SU-DHL-6 (cell line): ENCODE data around the gene TP53RK.

Experiments used
- H2AFZ ChIP-seq: fragments of 200-600 bp; sonication (generic); 2 replicates; pipeline ENCODE4 v1.6.1; 2014; ENCODE audit warnings: low read depth, mild to moderate bottlenecking, moderate library complexity, mixed read lengths, antibody characterized with exemption, low read length; ENCODE audit not compliant: severe bottlenecking
- H3F3A ChIP-seq: fragments of 200-600 bp; shearing (Covaris generic); 2 replicates; pipeline ENCODE4 v1.6.0; 2016; ENCODE audit warnings: antibody characterized with exemption, mild to moderate bottlenecking; ENCODE audit not compliant: insufficient read depth
- H3K27ac ChIP-seq: fragments of 200-600 bp; sonication (generic); 2 replicates; pipeline ENCODE4 v1.5.1; 2016; ENCODE audit warnings: low read depth, mild to moderate bottlenecking, low read length, moderate library complexity, mixed read lengths
- H3K27me3 ChIP-seq: fragments of 200-600 bp; sonication (generic), shearing (Covaris generic); 2 replicates; pipeline ENCODE4 v1.6.0; 2014; ENCODE audit warnings: mild to moderate bottlenecking, low read length
- H3K36me3 ChIP-seq: fragments of 200-600 bp; sonication (generic); 2 replicates; pipeline ENCODE4 v1.6.1; 2014; ENCODE audit warnings: mild to moderate bottlenecking, low read length, mixed read lengths
- H3K4me2 ChIP-seq: fragments of 300-600, 200-600 bp; shearing (Covaris generic), sonication (generic); 2 replicates; pipeline ENCODE4 v1.6.0; 2014; ENCODE audit warnings: low read length, low read depth, mild to moderate bottlenecking; ENCODE audit not compliant: poor library complexity, severe bottlenecking
- H3K4me3 ChIP-seq: fragments of 200-600 bp; sonication (generic); 2 replicates; pipeline ENCODE4 v1.5.1; 2014; ENCODE audit warnings: antibody characterized with exemption, low read length, mild to moderate bottlenecking, mixed read lengths; ENCODE audit not compliant: insufficient read depth, poor library complexity, severe bottlenecking
- H3K79me2 ChIP-seq: fragments of 200-600 bp; sonication (generic); 2 replicates; pipeline ENCODE4 v1.6.1; 2014; ENCODE audit warnings: mild to moderate bottlenecking, low read length, moderate library complexity; ENCODE audit not compliant: insufficient read depth
- H3K9ac ChIP-seq: fragments of 200-600 bp; sonication (generic); 2 replicates; pipeline ENCODE4 v1.7.0; 2014; ENCODE audit warnings: mild to moderate bottlenecking, low read length
- H3K9me2 ChIP-seq: fragments of 200-600 bp; sonication (generic); replicated peaks from 2 replicates; pipeline ENCODE4 v1.6.1; 2014; ENCODE audit warnings: low read length; ENCODE audit not compliant: insufficient read depth
- H3K9me3 ChIP-seq: fragments of 200-600 bp; sonication (generic); 2 replicates; pipeline ENCODE4 v1.6.1; 2014; ENCODE audit warnings: low read length, mixed read lengths; ENCODE audit not compliant: insufficient read depth
- H4K20me1 ChIP-seq: fragments of 200-600 bp; sonication (generic); 2 replicates; pipeline ENCODE4 v1.6.1; 2014; ENCODE audit warnings: low read depth, mild to moderate bottlenecking, antibody characterized with exemption, low read length, moderate library complexity, mixed read lengths
- EZH2phosphoT487 ChIP-seq: fragments of 200-600 bp; sonication (generic), shearing (Covaris generic); conservative IDR thresholded peaks from 2 replicates; pipeline ENCODE4 v1.6.1; 2018; ENCODE audit warnings: mild to moderate bottlenecking, antibody characterized with exemption, low read length, moderate library complexity, mixed read lengths
- TF ChIP-seq, protein P1 (sequence below): fragments of 200-600 bp; sonication (generic); IDR thresholded peaks from one replicate; pipeline ENCODE4 v1.5.1; 2017; ENCODE audit warnings: antibody characterized with exemption, mild to moderate bottlenecking, low read length, moderate library complexity; ENCODE audit not compliant: insufficient read depth, poor library complexity, severe bottlenecking

Gene TP53RK

DNA sequence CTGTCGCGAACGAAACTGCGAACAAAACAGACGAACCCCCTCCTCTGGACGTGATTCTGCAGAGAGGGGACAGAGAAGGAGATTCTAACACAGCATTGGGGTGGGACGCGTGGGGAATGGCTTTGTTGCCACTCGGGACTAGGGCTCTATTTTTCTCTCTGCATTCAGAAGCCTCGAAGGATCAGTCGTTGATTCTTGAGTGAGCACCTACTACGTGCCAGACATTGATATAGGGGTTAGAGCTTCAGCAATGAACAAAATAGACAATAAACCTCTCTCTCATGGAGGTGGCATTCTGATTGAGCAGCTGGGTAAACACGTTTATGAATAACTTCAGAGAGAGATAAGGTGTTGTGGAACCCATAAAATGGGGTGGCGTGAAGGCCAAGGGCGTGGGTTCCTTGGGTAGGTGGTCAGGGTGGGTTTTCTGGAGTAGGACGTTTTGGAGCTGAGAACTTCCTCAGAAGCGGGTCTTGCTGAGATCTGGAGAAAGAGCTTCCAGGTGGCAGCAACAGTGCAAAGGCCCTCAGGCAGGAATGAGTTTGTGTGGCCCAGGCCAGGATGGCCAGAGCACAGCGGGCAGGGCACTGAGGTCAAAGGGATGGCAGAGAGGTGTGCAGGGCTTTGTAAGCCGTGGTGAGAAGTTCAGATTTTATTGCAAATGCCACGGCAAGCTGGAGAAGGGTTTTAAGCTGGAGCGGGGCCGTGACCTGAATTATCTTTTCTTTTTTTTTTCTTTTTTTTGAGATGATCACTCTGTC lies 21.1 kb upstream of the TP53RK start:
- Histone ChIP-seq H3K79me2 (no peaks in the 10 kb centered on the region), H3F3A (no peaks in the 10 kb centered on the region), H2AFZ (no peak overlapping the region), H3K27me3 (no peaks in the 10 kb centered on the region), H3K9me3 (0 out of 2 replicates have a peak, but pooled peaks cover 10% of the 10 kb centered on the region), H4K20me1 (no peaks in the 10 kb centered on the region), H3K4me2 (no peak overlapping the region), H3K36me3 (no peaks in the 10 kb centered on the region), H3K9ac (no peak overlapping the region), H3K27ac (no peak overlapping the region), H3K4me3 (no peak overlapping the region), H3K9me2 (no peaks in the 10 kb centered on the region)
- TF ChIP-seq, protein P1, sequence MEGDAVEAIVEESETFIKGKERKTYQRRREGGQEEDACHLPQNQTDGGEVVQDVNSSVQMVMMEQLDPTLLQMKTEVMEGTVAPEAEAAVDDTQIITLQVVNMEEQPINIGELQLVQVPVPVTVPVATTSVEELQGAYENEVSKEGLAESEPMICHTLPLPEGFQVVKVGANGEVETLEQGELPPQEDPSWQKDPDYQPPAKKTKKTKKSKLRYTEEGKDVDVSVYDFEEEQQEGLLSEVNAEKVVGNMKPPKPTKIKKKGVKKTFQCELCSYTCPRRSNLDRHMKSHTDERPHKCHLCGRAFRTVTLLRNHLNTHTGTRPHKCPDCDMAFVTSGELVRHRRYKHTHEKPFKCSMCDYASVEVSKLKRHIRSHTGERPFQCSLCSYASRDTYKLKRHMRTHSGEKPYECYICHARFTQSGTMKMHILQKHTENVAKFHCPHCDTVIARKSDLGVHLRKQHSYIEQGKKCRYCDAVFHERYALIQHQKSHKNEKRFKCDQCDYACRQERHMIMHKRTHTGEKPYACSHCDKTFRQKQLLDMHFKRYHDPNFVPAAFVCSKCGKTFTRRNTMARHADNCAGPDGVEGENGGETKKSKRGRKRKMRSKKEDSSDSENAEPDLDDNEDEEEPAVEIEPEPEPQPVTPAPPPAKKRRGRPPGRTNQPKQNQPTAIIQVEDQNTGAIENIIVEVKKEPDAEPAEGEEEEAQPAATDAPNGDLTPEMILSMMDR = no peak
- no peak for TF ChIP-seq EZH2phosphoT487

DNA sequence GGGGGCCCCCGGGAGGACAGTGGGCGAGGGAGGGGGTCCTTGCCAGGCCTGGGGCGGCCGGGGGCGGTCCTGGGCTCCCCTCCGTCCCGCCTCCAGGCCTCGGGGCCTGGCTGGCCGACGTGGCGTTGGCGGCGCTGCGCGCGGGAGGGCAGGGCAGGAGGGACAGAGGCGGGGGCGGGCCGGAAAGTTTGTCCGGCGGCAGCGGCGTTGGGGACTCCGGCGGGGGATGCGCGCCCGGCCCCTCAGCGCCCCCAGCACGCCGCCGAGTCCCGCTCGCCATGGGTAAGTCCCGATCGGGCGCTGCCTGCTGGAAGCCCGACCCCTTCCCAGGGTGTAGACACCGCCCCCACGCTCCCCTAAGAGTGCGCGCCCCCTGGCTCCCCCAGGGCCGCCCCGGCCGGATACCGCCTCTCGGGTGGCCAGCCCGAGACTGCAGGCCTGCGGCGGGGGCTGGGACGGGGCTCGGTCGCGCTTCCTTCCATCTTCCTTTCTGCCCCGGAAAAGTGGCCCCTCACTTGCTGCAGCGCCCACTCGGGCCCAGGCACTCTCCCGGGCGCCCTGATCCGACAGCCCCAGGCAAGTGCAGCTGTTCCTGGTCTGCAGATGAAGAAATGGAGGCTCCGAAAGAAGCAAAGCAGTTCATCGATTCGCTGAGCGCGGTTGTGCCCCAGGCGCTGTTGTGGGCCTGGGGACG lies 20.4 kb upstream of the TP53RK start, which contains the start of gene SLC2A10:
TSS of gene SLC2A10 (plus strand) at position 191 of the 694 bp plus-strand sequence. CDS start at position 279, 88 bp downstream.
- Histone ChIP-seq H4K20me1 (no peaks in the 10 kb centered on the region), H3F3A (no peaks in the 10 kb centered on the region), H3K27ac (no peak within 1 kb of the TSS), H3K9ac (no peak within 1 kb of the TSS), H3K9me3 (0 out of 2 replicates have a peak, but pooled peaks cover 10% of the 10 kb centered on the region), H3K9me2 (no peaks in the 10 kb centered on the region), H3K4me3 (no peak within 1 kb of the TSS), H3K79me2 (no peaks in the 10 kb centered on the region), H3K4me2 (no peak within 1 kb of the TSS), H3K27me3 (no peaks in the 10 kb centered on the region), H3K36me3 (no peaks in the 10 kb centered on the region), H2AFZ (no peak within 1 kb of the TSS)
- TF ChIP-seq, protein P1 = no peak
- no peak for TF ChIP-seq EZH2phosphoT487

DNA sequence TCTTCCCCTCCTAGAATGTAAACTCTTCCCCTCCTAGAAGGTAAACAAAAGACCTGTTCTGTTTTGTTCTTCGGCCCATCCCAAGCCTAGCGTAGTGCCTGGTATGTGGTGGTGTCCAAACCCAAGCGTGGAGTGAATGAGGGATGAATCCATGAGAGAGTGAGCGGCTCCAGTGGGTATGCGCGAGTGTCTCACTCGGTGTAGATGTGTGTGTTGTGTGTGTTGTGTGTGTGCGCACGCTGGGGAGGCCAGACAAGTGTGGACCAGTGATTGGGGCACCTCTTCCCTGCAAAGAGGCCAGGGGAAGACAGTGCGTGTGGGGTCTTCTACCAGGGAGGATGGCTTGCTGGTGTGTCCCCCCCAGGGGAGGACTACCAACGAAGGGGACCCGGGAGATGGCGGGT lies 19.8 kb upstream of the TP53RK start:
- TF ChIP-seq, protein P1 = no peak
- no peak for TF ChIP-seq EZH2phosphoT487
- Histone ChIP-seq H3K4me2 (no peak overlapping the region), H3K9me3 (0 out of 2 replicates have a peak, but pooled peaks cover 10% of the 10 kb centered on the region), H3K27me3 (no peaks in the 10 kb centered on the region), H3K9me2 (no peaks in the 10 kb centered on the region), H3F3A (no peaks in the 10 kb centered on the region), H3K79me2 (no peaks in the 10 kb centered on the region), H3K27ac (no peak overlapping the region), H3K9ac (no peak overlapping the region), H3K4me3 (no peak overlapping the region), H3K36me3 (no peaks in the 10 kb centered on the region), H2AFZ (no peak overlapping the region), H4K20me1 (no peaks in the 10 kb centered on the region)
